K562 (cell line): ENCODE data around the gene CACNA1A. TPM values are rescaled to one million over a fixed set of nuclear protein-coding genes. Genes with fewer than 3 reads are reported as not detected.

Source experiments
- CBX3 ChIP-seq, 2 experiments: IDR thresholded peaks; 1 replicate in 1 of 2; 2 replicates in 1 of 2; pipeline ENCODE4 v1.6.1; 2012; ENCODE audit warnings: inconsistent platforms in 2 of 2, low read length in 2 of 2, borderline replicate concordance in 1 of 2, control low read depth in 1 of 2
- CBX5 ChIP-seq: IDR thresholded peaks from 2 replicates; pipeline ENCODE4 v1.6.1; 2014; ENCODE audit warnings: low read depth, borderline replicate concordance
- ILK ChIP-seq: fragments of 450-650 bp; IDR thresholded peaks from 2 replicates; pipeline ENCODE4 v1.6.1; 2016; ENCODE audit warnings: missing genetic modification characterization, low read depth, mild to moderate bottlenecking, missing compliant biosample characterization, moderate library complexity, borderline replicate concordance
- MECOM ChIP-seq: fragments of 250-450 bp; sonication (Bioruptor Pico); IDR thresholded peaks from 2 replicates; pipeline ENCODE4 v1.8.0; 2022; ENCODE audit warnings: inconsistent platforms
- MTA2 ChIP-seq: fragments of 450-650 bp; IDR thresholded peaks from 2 replicates; pipeline ENCODE4 v1.6.1; 2016; ENCODE audit warnings: low read depth
- MTA3 ChIP-seq: fragments of 450-650 bp; formaldehyde crosslinking; IDR thresholded peaks from 2 replicates; pipeline ENCODE4 v1.6.1; 2017; ENCODE audit warnings: mild to moderate bottlenecking, borderline replicate concordance
- RBM34 ChIP-seq: fragments of 200-400 bp; formaldehyde crosslinking; IDR thresholded peaks from 2 replicates; pipeline ENCODE4 v1.6.1; 2018; ENCODE audit warnings: low read length, borderline replicate concordance; ENCODE audit not compliant: insufficient read depth
- RNF2 ChIP-seq: sonication (generic); IDR thresholded peaks from 2 replicates; pipeline ENCODE4 v1.6.1; 2016
- SMARCE1 ChIP-seq: fragments of 450-650 bp; IDR thresholded peaks from 2 replicates; pipeline ENCODE4 v1.7.1; 2016; ENCODE audit warnings: mild to moderate bottlenecking
- SMC3 ChIP-seq: conservative IDR thresholded peaks from 2 replicates; pipeline ENCODE4 v1.6.1; 2011; ENCODE audit warnings: low read depth, low read length, improper control_type of control experiment; ENCODE audit not compliant: insufficient read depth
- TAF1 ChIP-seq: IDR thresholded peaks from 2 replicates; pipeline ENCODE4 v1.6.1; 2011; ENCODE audit warnings: mild to moderate bottlenecking, low read length, moderate library complexity; ENCODE audit not compliant: insufficient read depth, control insufficient read depth, severe bottlenecking; ENCODE audit errors: extremely low read depth
- XRCC3 ChIP-seq: fragments of 450-650 bp; IDR thresholded peaks from 2 replicates; pipeline ENCODE4 v1.6.1; 2017; ENCODE audit warnings: mild to moderate bottlenecking, moderate library complexity
- ZBTB7A ChIP-seq: IDR thresholded peaks from 2 replicates; pipeline ENCODE4 v1.6.1; 2011; ENCODE audit warnings: low read depth, mild to moderate bottlenecking, low read length, moderate library complexity, borderline replicate concordance; ENCODE audit not compliant: control insufficient read depth
- ZFP1 ChIP-seq: fragments of 450-650 bp; formaldehyde crosslinking; IDR thresholded peaks from 2 replicates; pipeline ENCODE4 v1.4.0; 2020; ENCODE audit warnings: mild to moderate bottlenecking, mixed read lengths
- ZMIZ1 ChIP-seq, 2 experiments: fragments of 150-350 bp in 1 of 2; IDR thresholded peaks; 2 replicates each; pipeline ENCODE4 v1.6.1; 2012 to 2016; ENCODE audit warnings: low read depth in 2 of 2, low read length in 2 of 2, mild to moderate bottlenecking in 1 of 2, moderate library complexity in 1 of 2
- ZNF280A ChIP-seq: fragments of 450-650 bp; IDR thresholded peaks from 2 replicates; pipeline ENCODE4 v1.6.1; 2018; ENCODE audit warnings: mild to moderate bottlenecking, low read depth; ENCODE audit not compliant: partially characterized antibody
- polyA plus RNA-seq, 8 experiments: library from polyadenylated mRNA; depleted of rRNA in 4 of 8; stranded (reverse) in 5 of 8; unstranded in 3 of 8; fragments of >200 nt; fragmentation: Nextera tagmentation in 2 of 8; fragmentation: Illumina TruSeq in 1 of 8; extraction: Ambion mirVana in 2 of 8; extraction: Trizol in 1 of 8; gene quantifications; 2 replicates each; pipeline versions ENCODE4 v1.2.1 to v1.2.3, GENCODE V29; 2011 to 2014; ENCODE audit warnings: inconsistent platforms in 1 of 8, missing spikeins in 1 of 8
- total RNA-seq, 7 experiments: library from RNA; depleted of rRNA in 6 of 7; stranded (reverse); fragments of >200 nt in 6 of 7; fragmentation: Illumina TruSeq in 2 of 7; extraction: Trizol in 2 of 7; gene quantifications; 2 replicates each; pipeline versions ENCODE4 v1.2.1 to v1.2.3, GENCODE V29; 2011 to 2021; ENCODE audit warnings: low replicate concordance in 1 of 7
- TF ChIP-seq, protein P1 (sequence below): sonication (generic); formaldehyde crosslinking; IDR thresholded peaks from 2 replicates; pipeline ENCODE4 v1.5.0; 2020; ENCODE audit warnings: missing genetic modification reagents
- TF ChIP-seq, protein P2 (sequence below): fragments of 450-650 bp; formaldehyde crosslinking; IDR thresholded peaks from 2 replicates; pipeline ENCODE4 v1.4.0; 2020; ENCODE audit warnings: mild to moderate bottlenecking, mixed read lengths
- TF ChIP-seq, protein P3 (sequence below): fragments of 450-650 bp; conservative IDR thresholded peaks from 2 replicates; pipeline ENCODE4 v1.6.1; 2016; ENCODE audit warnings: missing genetic modification characterization, low read depth, mild to moderate bottlenecking, control low read depth, missing compliant biosample characterization

CACNA1A gene
- total and polyA plus RNA-seq, 9 of the 15 experiments (the other 6 are each of a cell fraction or from before 2014, with no cell fraction given): 0.03 to 0.20 (median 0.09) TPM; not detected in 1

- TF ChIP-seq SMARCE1 (no peak), ZBTB7A (no peak), RNF2 (no peak), ILK (tag) (no peak), TAF1 (no peak), SMC3 (no peak), ZNF280A (peak; percentile 74), CBX5 (peak; percentile 41; the same call in 1 of the 2 replicates), ZMIZ1 (IDR thresholded peaks at IDR 0.05; ENCODE audit: low read depth in 2 of 2, low read length in 2 of 2) (no peak), RBM34 (no peak), XRCC3 (no peak), ZFP1 (no peak), MTA3 (no peak), MTA2 (no peak), CBX3 (IDR thresholded peaks at IDR 0.05; ENCODE audit: borderline replicate concordance in 1 of 2, low read length in 2 of 2) (peak in 1 of 2 experiments; percentile 80; a peak in 1 of 3 replicates), MECOM (CRISPR knock-in tag) (no peak)
- TF ChIP-seq, protein P1, sequence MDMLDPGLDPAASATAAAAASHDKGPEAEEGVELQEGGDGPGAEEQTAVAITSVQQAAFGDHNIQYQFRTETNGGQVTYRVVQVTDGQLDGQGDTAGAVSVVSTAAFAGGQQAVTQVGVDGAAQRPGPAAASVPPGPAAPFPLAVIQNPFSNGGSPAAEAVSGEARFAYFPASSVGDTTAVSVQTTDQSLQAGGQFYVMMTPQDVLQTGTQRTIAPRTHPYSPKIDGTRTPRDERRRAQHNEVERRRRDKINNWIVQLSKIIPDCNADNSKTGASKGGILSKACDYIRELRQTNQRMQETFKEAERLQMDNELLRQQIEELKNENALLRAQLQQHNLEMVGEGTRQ (CRISPR knock-in tag): 0 out of 2 replicates have a peak, but pooled peaks have one; percentile 19
- TF ChIP-seq, protein P2, sequence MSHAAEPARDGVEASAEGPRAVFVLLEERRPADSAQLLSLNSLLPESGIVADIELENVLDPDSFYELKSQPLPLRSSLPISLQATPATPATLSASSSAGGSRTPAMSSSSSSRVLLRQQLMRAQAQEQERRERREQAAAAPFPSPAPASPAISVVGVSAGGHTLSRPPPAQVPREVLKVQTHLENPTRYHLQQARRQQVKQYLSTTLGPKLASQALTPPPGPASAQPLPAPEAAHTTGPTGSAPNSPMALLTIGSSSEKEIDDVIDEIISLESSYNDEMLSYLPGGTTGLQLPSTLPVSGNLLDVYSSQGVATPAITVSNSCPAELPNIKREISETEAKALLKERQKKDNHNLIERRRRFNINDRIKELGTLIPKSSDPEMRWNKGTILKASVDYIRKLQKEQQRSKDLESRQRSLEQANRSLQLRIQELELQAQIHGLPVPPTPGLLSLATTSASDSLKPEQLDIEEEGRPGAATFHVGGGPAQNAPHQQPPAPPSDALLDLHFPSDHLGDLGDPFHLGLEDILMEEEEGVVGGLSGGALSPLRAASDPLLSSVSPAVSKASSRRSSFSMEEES: peak; percentile 44
- TF ChIP-seq, protein P3, sequence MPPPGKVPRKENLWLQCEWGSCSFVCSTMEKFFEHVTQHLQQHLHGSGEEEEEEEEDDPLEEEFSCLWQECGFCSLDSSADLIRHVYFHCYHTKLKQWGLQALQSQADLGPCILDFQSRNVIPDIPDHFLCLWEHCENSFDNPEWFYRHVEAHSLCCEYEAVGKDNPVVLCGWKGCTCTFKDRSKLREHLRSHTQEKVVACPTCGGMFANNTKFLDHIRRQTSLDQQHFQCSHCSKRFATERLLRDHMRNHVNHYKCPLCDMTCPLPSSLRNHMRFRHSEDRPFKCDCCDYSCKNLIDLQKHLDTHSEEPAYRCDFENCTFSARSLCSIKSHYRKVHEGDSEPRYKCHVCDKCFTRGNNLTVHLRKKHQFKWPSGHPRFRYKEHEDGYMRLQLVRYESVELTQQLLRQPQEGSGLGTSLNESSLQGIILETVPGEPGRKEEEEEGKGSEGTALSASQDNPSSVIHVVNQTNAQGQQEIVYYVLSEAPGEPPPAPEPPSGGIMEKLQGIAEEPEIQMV: no peak
These were observed 54.8 kb downstream of the CACNA1A start (continued) for GRCh38 chr19:13451434-13451995.
